HepG2 (cell line): ENCODE data around the gene TATDN2. TPM values are rescaled to one million over a fixed set of nuclear protein-coding genes. Genes with fewer than 3 reads are reported as not detected.

ENCODE experiments used
- ATAC-seq: fragments of 200-7000 bp; cut with Tn5 transposase; 3 replicates; pipeline ENCODE4 v1.9.1; 2020; ENCODE audit warnings: mild to moderate bottlenecking, moderate library complexity
- BruUV-seq: library from RNA; stranded (reverse); fragments of 400-500 nt; replicated peaks from 2 replicates; lab custom pipeline; 2021; lab: Mats Ljungman, UMichigan
- CTCF ChIA-PET: fragments of 300-600 bp; formaldehyde crosslinking; extraction: SDS; loops from one replicate; lab custom pipeline; 2021; ENCODE audit warnings: low total read pairs, inconsistent platforms, low intra/inter-chr PET ratio; lab: Yijun Ruan, JAX
- POLR2A ChIA-PET: fragments of 350-600 bp; sonication (Branson Sonifier 250); formaldehyde crosslinking; loops from one replicate; lab custom pipeline; 2020; ENCODE audit warnings: antibody characterized with exemption, inconsistent platforms; lab: Yijun Ruan, JAX
- DNase-seq: peaks from one replicate; pipeline ENCODE4 v3.0.0-alpha.2; 2015; ENCODE audit warnings: low spot score
- FAIRE-seq: peaks from 3 replicates; lab custom pipeline; 2011; peaks lifted over from hg19 to GRCh38; lab: Jason Lieb, UNC
- H2AFZ ChIP-seq: one replicate; pipeline ENCODE4 v1.6.1; 2011; ENCODE audit warnings: low read length, inconsistent platforms
- H3K27ac ChIP-seq: fragments of 300-600 bp; 3 replicates; pipeline ENCODE4 v1.8.0; 2011; ENCODE audit warnings: mixed run types, mild to moderate bottlenecking, mixed read lengths, low read length, inconsistent platforms; ENCODE audit not compliant: insufficient read depth; ENCODE audit errors: extremely low read length
- H3K27me3 ChIP-seq, 2 experiments: fragments of 200-600 bp in 1 of 2; 2 replicates in 1 of 2; 3 replicates in 1 of 2; pipeline versions ENCODE4 v1.6.0 to v1.8.0; 2011; ENCODE audit warnings: low read length in 2 of 2, mild to moderate bottlenecking in 2 of 2, moderate library complexity in 2 of 2, inconsistent platforms in 1 of 2; ENCODE audit not compliant: insufficient read depth in 2 of 2, control insufficient read depth in 1 of 2
- H3K36me3 ChIP-seq, 2 experiments: fragments of 200-600 bp in 1 of 2; replicated peaks in 1 of 2; 2 replicates in 1 of 2; 3 replicates in 1 of 2; pipeline versions ENCODE4 v1.5.1 to v1.8.0; 2011; ENCODE audit warnings: low read length in 2 of 2, inconsistent platforms in 1 of 2; ENCODE audit not compliant: insufficient read depth in 2 of 2, control insufficient read depth in 1 of 2
- H3K4me1 ChIP-seq: 2 replicates; pipeline ENCODE4 v1.5.1; 2012; ENCODE audit warnings: low read length, inconsistent platforms; ENCODE audit not compliant: insufficient read depth
- H3K4me2 ChIP-seq: 2 replicates; pipeline ENCODE4 v1.6.0; 2011; ENCODE audit warnings: low read depth, low read length, inconsistent platforms
- H3K4me3 ChIP-seq, 3 experiments: fragments of 200-600 bp in 1 of 3; sonication (generic), shearing (Covaris generic) in 1 of 3; replicated peaks in 1 of 3; 2 replicates each; pipeline ENCODE4 v1.5.1; 2011 to 2016; ENCODE audit warnings: low read length in 3 of 3, inconsistent platforms in 2 of 3, low read depth in 2 of 3, mild to moderate bottlenecking in 2 of 3, control low read depth in 1 of 3, mixed read lengths in 1 of 3; ENCODE audit not compliant: insufficient read depth in 1 of 3
- H3K79me2 ChIP-seq: one replicate; pipeline ENCODE4 v1.6.1; 2011; ENCODE audit warnings: low read length, inconsistent platforms; ENCODE audit not compliant: insufficient read depth
- H3K9ac ChIP-seq: 2 replicates; pipeline ENCODE4 v1.6.0; 2011; ENCODE audit warnings: mild to moderate bottlenecking, low read depth, low read length, inconsistent platforms; ENCODE audit not compliant: insufficient read depth
- H3K9me3 ChIP-seq: 2 replicates; pipeline ENCODE4 v1.5.1; 2012; ENCODE audit warnings: mild to moderate bottlenecking, low read length
- H4K20me1 ChIP-seq: 2 replicates; pipeline ENCODE4 v1.6.0; 2011; ENCODE audit warnings: inconsistent platforms, mild to moderate bottlenecking, low read length, moderate library complexity; ENCODE audit not compliant: insufficient read depth
- ATM ChIP-seq: fragments of 450-650 bp; IDR thresholded peaks from 2 replicates; pipeline ENCODE4 v1.7.1; 2017; ENCODE audit warnings: mild to moderate bottlenecking, borderline replicate concordance
- FOXJ3 ChIP-seq: sonication (generic); formaldehyde crosslinking; IDR thresholded peaks from 2 replicates; pipeline ENCODE4 v1.4.0; 2020; ENCODE audit warnings: missing genetic modification reagents, mild to moderate bottlenecking, borderline replicate concordance
- FOXP1 ChIP-seq, 2 experiments: fragments of 450-650 bp in 1 of 2; IDR thresholded peaks; 2 replicates each; pipeline ENCODE4 v1.6.1; 2017 to 2018; ENCODE audit warnings: antibody characterized with exemption in 1 of 2
- KDM4B ChIP-seq: sonication (generic); formaldehyde crosslinking; IDR thresholded peaks from 2 replicates; pipeline ENCODE4 v1.4.0; 2020; ENCODE audit warnings: missing genetic modification reagents
- MEF2D ChIP-seq: sonication (generic); formaldehyde crosslinking; IDR thresholded peaks from 2 replicates; pipeline ENCODE4 v1.5.1; 2020; ENCODE audit warnings: mild to moderate bottlenecking, missing genetic modification reagents
- RARA ChIP-seq: IDR thresholded peaks from 2 replicates; pipeline ENCODE4 v1.6.1; 2016; ENCODE audit warnings: missing genetic modification reagents, missing compliant biosample characterization
- RBM22 ChIP-seq: fragments of 200-400 bp; formaldehyde crosslinking; optimal IDR thresholded peaks from 2 replicates; pipeline ENCODE3; 2017; ENCODE audit warnings: mild to moderate bottlenecking, low read length, moderate library complexity
- RELA ChIP-seq: sonication (generic); formaldehyde crosslinking; IDR thresholded peaks from 2 replicates; pipeline ENCODE4 v1.4.0; 2020; ENCODE audit warnings: missing genetic modification reagents
- RXRB ChIP-seq: IDR thresholded peaks from 2 replicates; pipeline ENCODE4 v1.6.1; 2016; ENCODE audit warnings: borderline replicate concordance, missing genetic modification reagents, missing compliant biosample characterization
- ZHX2 ChIP-seq, 2 experiments: sonication (generic) in 1 of 2; formaldehyde crosslinking in 1 of 2; IDR thresholded peaks; 2 replicates each; pipeline versions ENCODE4 v1.6.1 to v1.9.0; 2014 to 2022; ENCODE audit warnings: antibody characterized with exemption in 1 of 2, borderline replicate concordance in 1 of 2, inconsistent platforms in 1 of 2, low read depth in 1 of 2, missing genetic modification reagents in 1 of 2
- ZKSCAN1 ChIP-seq: fragments of 150-350 bp; IDR thresholded peaks from 2 replicates; pipeline ENCODE4 v1.6.1; 2014; ENCODE audit warnings: low read length
- ZNF124 ChIP-seq: sonication (generic); formaldehyde crosslinking; IDR thresholded peaks from 2 replicates; pipeline ENCODE4 v1.4.0; 2020; ENCODE audit warnings: missing genetic modification reagents
- ZNF251 ChIP-seq: sonication (generic); formaldehyde crosslinking; IDR thresholded peaks from 2 replicates; pipeline ENCODE4 v1.9.0; 2021; ENCODE audit warnings: mild to moderate bottlenecking, missing genetic modification reagents
- ZNF441 ChIP-seq: sonication (generic); formaldehyde crosslinking; IDR thresholded peaks from 2 replicates; pipeline ENCODE4 v1.7.0; 2021; ENCODE audit warnings: missing genetic modification reagents, borderline replicate concordance
- WGBS: methylation state at CpG from one replicate; pipeline ENCODE4 v1.1.6; 2017; ENCODE audit warnings: low lambda C conversion rate; 5-methylcytosine and 5-hydroxymethylcytosine counted together
- in situ Hi-C: cut with HindIII; loops from 2 replicates; pipeline ENCODE4 v1.10.0; 2017; ENCODE audit warnings: low pct_unique_long_range_greater_than_20kb; ENCODE audit not compliant: extremely low pct_ligation_motif_present
- intact Hi-C: fragments of 100-400 bp; cut with micrococcal nuclease; formaldehyde crosslinking; loops from one replicate; pipeline ENCODE4 v1.10.0; 2022; ENCODE audit not compliant: unreplicated experiment
- polyA plus RNA-seq, 8 experiments: library from polyadenylated mRNA; depleted of rRNA in 3 of 8; stranded (reverse) in 7 of 8; unstranded in 1 of 8; fragments of >200 nt; fragmentation: Illumina TruSeq in 4 of 8; extraction: Trizol in 4 of 8; gene quantifications; 2 replicates each; pipeline versions ENCODE4 v1.2.1 to v1.2.3, GENCODE V29; 2011 to 2016; ENCODE audit warnings: low read depth in 4 of 8, missing spikeins in 1 of 8, mixed read lengths in 1 of 8; ENCODE audit not compliant: insufficient read depth in 1 of 8
- total RNA-seq, 5 experiments: library from RNA; depleted of rRNA; stranded (reverse); fragments of >200 nt; fragmentation: Illumina TruSeq; extraction: Trizol; gene quantifications; 2 replicates each; pipeline ENCODE4 v1.2.3, GENCODE V29; 2016; ENCODE audit warnings: low read depth in 1 of 5
- TF ChIP-seq, protein P1 (sequence below): sonication (generic); formaldehyde crosslinking; IDR thresholded peaks from 2 replicates; pipeline ENCODE4 v1.4.0; 2020; ENCODE audit warnings: missing genetic modification reagents
- TF ChIP-seq, protein P2 (sequence below): sonication (generic); formaldehyde crosslinking; IDR thresholded peaks from 2 replicates; pipeline ENCODE4 v1.4.0; 2020; ENCODE audit warnings: mild to moderate bottlenecking, missing genetic modification reagents

TATDN2 gene
- total and polyA plus RNA-seq, 2 of the 13 experiments (the other 11 are each of a cell fraction or from before 2014, with no cell fraction given), result 12.1 to 21.9 TPM

GRCh38 chr3:10224794-10225665 is 23.2 kb upstream of the TATDN2 start:
- ChIA-PET POLR2A (interaction anchor here (0.6 to 4.2 kb wide), 2 partner anchors 33 to 97 kb away, joined by 5 to 23 read pairs; no protein-coding TSS in a partner anchor), CTCF (interaction anchor here (0.7 to 1.4 kb wide), 2 partner anchors 33 to 60 kb away, joined by 6 to 8 read pairs; partner anchors contain the start of gene IRAK2)
- Histone ChIP-seq H3K4me3 (no peak overlapping the region), H2AFZ (no peak overlapping the region), H3K9me3 (no peaks in the 10 kb centered on the region), H3K27me3 (no peaks in the 10 kb centered on the region), H3K9ac (0 out of 2 replicates have a peak overlapping the region, but pooled peaks have one; percentile 49), H3K79me2 (no peaks in the 10 kb centered on the region), H3K27ac (peak overlapping the region; percentile 61), H3K4me2 (peak overlapping the region; percentile 4; the same call in 1 of the 2 replicates), H3K4me1 (peaks cover 50% of the 10 kb centered on the region), H3K36me3 (peaks cover 21 to 38% of the 10 kb centered on the region in 2 experiments), H4K20me1 (no peaks in the 10 kb centered on the region)
- BruUV-seq, result no TSS peak
- in situ Hi-C loops, result loop anchor here (10.0 kb wide), 1 partner anchor 60 kb away; the partner anchor contains the start of gene IRAK2
- DNase-seq (peak; percentile 99), ATAC-seq (peak; percentile 96), FAIRE-seq (peak; percentile 100)
- 73% methylated on average over 4 of the region's 4 CpGs for WGBS
- intact Hi-C loops, result loop anchor here (1.0 to 5.0 kb wide), 5 partner anchors 20 to 383 kb away; partner anchors contain the start of genes BRK1, IRAK2 and RPUSD3
- TF ChIP-seq FOXJ3 (CRISPR knock-in tag) (peak; percentile 94), ZNF251 (CRISPR knock-in tag) (no peak), MEF2D (CRISPR knock-in tag) (peak; percentile 86), ZKSCAN1 (no peak), RBM22 (no peak), KDM4B (0 out of 2 replicates have a peak, but pooled peaks have one; percentile 82), ZNF441 (CRISPR knock-in tag) (no peak; the same call in 1 of the 2 replicates), ATM (no peak), ZHX2 (IDR thresholded peaks at IDR 0.05; ENCODE audit: low read depth) (peak; percentile 66; the same call in 1 of the 2 replicates), ZHX2 (CRISPR knock-in tag; IDR thresholded peaks at IDR 0.05; ENCODE audit: borderline replicate concordance) (no peak), RXRB (peak; percentile 98), RELA (peak; percentile 88; the same call in 1 of the 2 replicates), ZNF124 (peak; percentile 85), RARA (CRISPR knock-in tag) (peak; percentile 94), FOXP1 (IDR thresholded peaks at IDR 0.05) (no peak), FOXP1 (CRISPR knock-in tag; IDR thresholded peaks at IDR 0.05) (peak; percentile 84)
- TF ChIP-seq, protein P1, sequence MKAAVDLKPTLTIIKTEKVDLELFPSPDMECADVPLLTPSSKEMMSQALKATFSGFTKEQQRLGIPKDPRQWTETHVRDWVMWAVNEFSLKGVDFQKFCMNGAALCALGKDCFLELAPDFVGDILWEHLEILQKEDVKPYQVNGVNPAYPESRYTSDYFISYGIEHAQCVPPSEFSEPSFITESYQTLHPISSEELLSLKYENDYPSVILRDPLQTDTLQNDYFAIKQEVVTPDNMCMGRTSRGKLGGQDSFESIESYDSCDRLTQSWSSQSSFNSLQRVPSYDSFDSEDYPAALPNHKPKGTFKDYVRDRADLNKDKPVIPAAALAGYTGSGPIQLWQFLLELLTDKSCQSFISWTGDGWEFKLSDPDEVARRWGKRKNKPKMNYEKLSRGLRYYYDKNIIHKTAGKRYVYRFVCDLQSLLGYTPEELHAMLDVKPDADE (CRISPR knock-in tag), result no peak
- TF ChIP-seq, protein P2, sequence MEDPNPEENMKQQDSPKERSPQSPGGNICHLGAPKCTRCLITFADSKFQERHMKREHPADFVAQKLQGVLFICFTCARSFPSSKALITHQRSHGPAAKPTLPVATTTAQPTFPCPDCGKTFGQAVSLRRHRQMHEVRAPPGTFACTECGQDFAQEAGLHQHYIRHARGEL (CRISPR knock-in tag), result no peak
